C4-2B (cell line): ENCODE data around the gene ATOSA.

Experiments used
- CTCF ChIP-seq: fragments of 450-650 bp; conservative IDR thresholded peaks from 2 replicates; pipeline ENCODE4 v1.5.1; 2017; ENCODE audit warnings: mild to moderate bottlenecking
- ZFX ChIP-seq: fragments of 450-650 bp; IDR thresholded peaks from 2 replicates; pipeline ENCODE4 v1.6.1; 2017

GRCh38 chr15:52714968-52715367, 35.8 kb upstream of the ATOSA start:
- no peak for TF ChIP-seq CTCF
- TF ChIP-seq ZFX = no peak
